Measurements from ENCODE around the gene CYP4F8. TPM values are rescaled to one million over a fixed set of nuclear protein-coding genes. Genes with fewer than 3 reads are reported as not detected.
"Not testable (repeated sequence)": the region's sequence is repeated elsewhere in the genome, so short reads cannot be mapped to it uniquely, and the experiment has no call there.

The CYP4F8 gene
- total and polyA plus RNA-seq, 5 donors from 2014 or later, result not detected

- Histone ChIP-seq H3K9me3 (ENCODE audit: control insufficient read depth in 2 of 2, low read length in 2 of 2) (peaks cover 0 to 3% of the 10 kb centered on the region in 2 experiments), H3K27me3 (ENCODE audit: control insufficient read depth, insufficient read depth, low read length) (peaks cover 9% of the 10 kb centered on the region), H3K4me1 (ENCODE audit: control insufficient read depth, insufficient read depth, low read length, poor library complexity, severe bottlenecking) (no peaks in the 10 kb centered on the region), H3K4me3 (ENCODE audit: low read depth, low read length) (no peak overlapping the region), H3K36me3 (ENCODE audit: control insufficient read depth, insufficient read depth, low read length) (no peaks in the 10 kb centered on the region), H3K27ac (ENCODE audit: insufficient read depth, low read length, poor library complexity, severe bottlenecking) (no peak overlapping the region)
- Mint-ChIP-seq H3K4me1 (peaks cover 0 to 1% (median 0%) of the 10 kb centered on the region in 4 donors), H3K27me3 (peaks cover 34% of the 10 kb centered on the region), H3K9me3 (peaks cover 0 to 14% (median 5%) of the 10 kb centered on the region in 7 donors), H3K4me3 (no peak overlapping the region), H3K36me3 (no peaks in the 10 kb centered on the region), H3K27ac (no peak overlapping the region)
- no peak for DNase-seq
- ATAC-seq (ENCODE audit: low read depth in 2 of 2), result no peak
Measured at GRCh38 chr19:15595069-15595468, 19.9 kb upstream of the CYP4F8 start.

GRCh38 chr19:15607978-15608925, 6.8 kb upstream of the CYP4F8 start:
- not testable (repeated sequence) for H3K9me3 Mint-ChIP-seq; H3K27me3 ChIP-seq (ENCODE audit: control insufficient read depth, insufficient read depth, low read length); H3K4me1 Mint-ChIP-seq; H3K4me3 Mint-ChIP-seq; H3K36me3 ChIP-seq (ENCODE audit: control insufficient read depth, insufficient read depth, low read length); H3K4me3 ChIP-seq (ENCODE audit: low read depth, low read length); H3K4me1 ChIP-seq (ENCODE audit: control insufficient read depth, insufficient read depth, low read length, poor library complexity, severe bottlenecking); H3K9me3 ChIP-seq (ENCODE audit: control insufficient read depth in 2 of 2, low read length in 2 of 2); H3K27ac ChIP-seq (ENCODE audit: insufficient read depth, low read length, poor library complexity, severe bottlenecking); H3K27ac Mint-ChIP-seq; ATAC-seq (ENCODE audit: low read depth in 2 of 2); DNase-seq; H3K36me3 Mint-ChIP-seq
- peaks cover 13% of the 10 kb centered on the region for H3K27me3 Mint-ChIP-seq

GRCh38 chr19:15609261-15609660, 5.8 kb upstream of the CYP4F8 start:
- Histone ChIP-seq H3K4me3 (ENCODE audit: low read depth, low read length) (no peak overlapping the region), H3K9me3 (ENCODE audit: control insufficient read depth in 2 of 2, low read length in 2 of 2) (no peaks in the 10 kb centered on the region), H3K4me1 (ENCODE audit: control insufficient read depth, insufficient read depth, low read length, poor library complexity, severe bottlenecking) (no peaks in the 10 kb centered on the region), H3K27me3 (ENCODE audit: control insufficient read depth, insufficient read depth, low read length) (peaks cover 2% of the 10 kb centered on the region), H3K36me3 (ENCODE audit: control insufficient read depth, insufficient read depth, low read length) (no peaks in the 10 kb centered on the region), H3K27ac (ENCODE audit: insufficient read depth, low read length, poor library complexity, severe bottlenecking) (no peak overlapping the region)
- DNase-seq (no peak), ATAC-seq (ENCODE audit: low read depth in 2 of 2) (no peak)
- no peaks in the 10 kb centered on the region for H3K4me1 Mint-ChIP-seq
- H3K36me3 Mint-ChIP-seq, result no peaks in the 10 kb centered on the region
- peaks cover 18% of the 10 kb centered on the region for H3K27me3 Mint-ChIP-seq
- no peak overlapping the region for H3K4me3 Mint-ChIP-seq
- no peak overlapping the region for H3K27ac Mint-ChIP-seq
- peaks cover 0 to 2% (median 0%) of the 10 kb centered on the region in 7 donors for H3K9me3 Mint-ChIP-seq

- no peaks in the 10 kb centered on the region for H3K4me1 Mint-ChIP-seq
- no peaks in the 10 kb centered on the region for H3K27me3 ChIP-seq (ENCODE audit: control insufficient read depth, insufficient read depth, low read length)
- H3K4me1 ChIP-seq (ENCODE audit: control insufficient read depth, insufficient read depth, low read length, poor library complexity, severe bottlenecking), result no peaks in the 10 kb centered on the region
- peaks cover 12% of the 10 kb centered on the region for H3K27me3 Mint-ChIP-seq
- ATAC-seq (ENCODE audit: low read depth in 2 of 2) (no peak), DNase-seq (no peak)
- peaks cover 0 to 2% (median 0%) of the 10 kb centered on the region in 7 donors for H3K9me3 Mint-ChIP-seq
- H3K36me3 ChIP-seq (ENCODE audit: control insufficient read depth, insufficient read depth, low read length), result no peaks in the 10 kb centered on the region
- no peak overlapping the region for H3K27ac Mint-ChIP-seq
- H3K36me3 Mint-ChIP-seq, result no peaks in the 10 kb centered on the region
- no peak overlapping the region for H3K27ac ChIP-seq (ENCODE audit: insufficient read depth, low read length, poor library complexity, severe bottlenecking)
- H3K9me3 ChIP-seq (ENCODE audit: control insufficient read depth in 2 of 2, low read length in 2 of 2), result no peaks in the 10 kb centered on the region
- no peak overlapping the region for H3K4me3 ChIP-seq (ENCODE audit: low read depth, low read length)
- H3K4me3 Mint-ChIP-seq, result no peak overlapping the region
Measured at GRCh38 chr19:15612342-15612741, 2.7 kb upstream of the CYP4F8 start.

GRCh38 chr19:15613338-15613737, 1.7 kb upstream of the CYP4F8 start:
- Histone ChIP-seq H3K27me3 (ENCODE audit: control insufficient read depth, insufficient read depth, low read length) (no peaks in the 10 kb centered on the region), H3K4me1 (ENCODE audit: control insufficient read depth, insufficient read depth, low read length, poor library complexity, severe bottlenecking) (no peaks in the 10 kb centered on the region), H3K9me3 (ENCODE audit: control insufficient read depth in 2 of 2, low read length in 2 of 2) (no peaks in the 10 kb centered on the region), H3K27ac (ENCODE audit: insufficient read depth, low read length, poor library complexity, severe bottlenecking) (no peak overlapping the region), H3K4me3 (ENCODE audit: low read depth, low read length) (no peak overlapping the region), H3K36me3 (ENCODE audit: control insufficient read depth, insufficient read depth, low read length) (no peaks in the 10 kb centered on the region)
- H3K27me3 Mint-ChIP-seq, result peaks cover 12% of the 10 kb centered on the region
- peaks cover 0 to 5% (median 0%) of the 10 kb centered on the region in 7 donors for H3K9me3 Mint-ChIP-seq
- DNase-seq (no peak), ATAC-seq (ENCODE audit: low read depth in 2 of 2) (no peak)
- no peak overlapping the region for H3K4me3 Mint-ChIP-seq
- H3K36me3 Mint-ChIP-seq, result no peaks in the 10 kb centered on the region
- H3K27ac Mint-ChIP-seq, result no peak overlapping the region
- no peaks in the 10 kb centered on the region for H3K4me1 Mint-ChIP-seq

- Mint-ChIP-seq H3K9me3 (peaks cover 0 to 6% (median 0%) of the 10 kb centered on the region in 7 donors), H3K36me3 (no peaks in the 10 kb centered on the region), H3K27ac (no peak overlapping the region), H3K4me1 (no peaks in the 10 kb centered on the region), H3K27me3 (peaks cover 5% of the 10 kb centered on the region), H3K4me3 (no peak overlapping the region)
- DNase-seq (no peak), ATAC-seq (ENCODE audit: low read depth in 2 of 2) (no peak)
- Histone ChIP-seq H3K27me3 (ENCODE audit: control insufficient read depth, insufficient read depth, low read length) (peaks cover 3% of the 10 kb centered on the region), H3K9me3 (ENCODE audit: control insufficient read depth in 2 of 2, low read length in 2 of 2) (no peaks in the 10 kb centered on the region), H3K36me3 (ENCODE audit: control insufficient read depth, insufficient read depth, low read length) (no peaks in the 10 kb centered on the region), H3K27ac (ENCODE audit: insufficient read depth, low read length, poor library complexity, severe bottlenecking) (no peak overlapping the region), H3K4me1 (ENCODE audit: control insufficient read depth, insufficient read depth, low read length, poor library complexity, severe bottlenecking) (no peaks in the 10 kb centered on the region), H3K4me3 (ENCODE audit: low read depth, low read length) (no peak overlapping the region)
Measured at GRCh38 chr19:15615526-15615925, 508 bp downstream of the CYP4F8 start.

- Mint-ChIP-seq H3K4me3 (no peak overlapping the region), H3K4me1 (no peaks in the 10 kb centered on the region), H3K36me3 (no peaks in the 10 kb centered on the region), H3K9me3 (peaks cover 0 to 6% (median 0%) of the 10 kb centered on the region in 7 donors), H3K27me3 (peaks cover 5% of the 10 kb centered on the region), H3K27ac (no peak overlapping the region)
- DNase-seq, result no peak
- Histone ChIP-seq H3K9me3 (ENCODE audit: control insufficient read depth in 2 of 2, low read length in 2 of 2) (no peaks in the 10 kb centered on the region), H3K27me3 (ENCODE audit: control insufficient read depth, insufficient read depth, low read length) (peaks cover 3% of the 10 kb centered on the region), H3K36me3 (ENCODE audit: control insufficient read depth, insufficient read depth, low read length) (no peaks in the 10 kb centered on the region), H3K4me1 (ENCODE audit: control insufficient read depth, insufficient read depth, low read length, poor library complexity, severe bottlenecking) (no peaks in the 10 kb centered on the region), H3K27ac (ENCODE audit: insufficient read depth, low read length, poor library complexity, severe bottlenecking) (no peak overlapping the region), H3K4me3 (ENCODE audit: low read depth, low read length) (no peak overlapping the region)
- ATAC-seq (ENCODE audit: low read depth in 2 of 2), result no peak
Measured at GRCh38 chr19:15616183-15616582, 1.2 kb downstream of the CYP4F8 start.

Data from CD4-positive, CD25-positive, alpha-beta regulatory T cell (primary cell).